GM21390 (cell line): Measurements from ENCODE around the gene C1orf105.
"Not testable (repeated sequence)": the region's sequence is repeated elsewhere in the genome, so short reads cannot be mapped to it uniquely, and the experiment has no call there.

Experiments used
- ATAC-seq: cut with Tn5 transposase; IDR thresholded peaks from one replicate; pipeline ENCODE4 v1.9.1; 2021; ENCODE audit not compliant: unreplicated experiment

Gene C1orf105, protein sequence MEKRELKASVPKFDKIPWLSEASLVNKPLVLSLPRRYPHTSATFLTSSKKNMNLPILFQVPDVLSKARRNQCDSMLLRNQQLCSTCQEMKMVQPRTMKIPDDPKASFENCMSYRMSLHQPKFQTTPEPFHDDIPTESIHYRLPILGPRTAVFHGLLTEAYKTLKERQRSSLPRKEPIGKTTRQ

DNA sequence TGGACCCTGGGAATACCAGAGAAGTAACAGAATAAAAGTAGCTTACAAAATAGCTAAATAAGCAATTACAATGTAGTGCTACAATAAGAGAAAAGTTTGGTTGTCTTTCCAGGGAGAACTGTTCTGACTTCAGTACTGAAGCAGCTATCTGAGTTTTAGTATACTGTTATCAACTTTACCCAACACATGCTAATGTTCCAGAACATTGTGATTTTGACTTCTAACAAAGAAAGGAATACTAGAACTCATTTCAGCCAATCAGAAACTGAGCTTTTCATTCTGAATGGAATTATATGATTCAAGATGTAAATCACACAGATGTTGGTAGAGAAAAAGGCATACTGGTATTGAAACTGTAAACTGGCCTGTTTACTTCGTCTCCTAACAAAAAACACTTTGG is at the start of gene C1orf105:
Gene C1orf105 (plus strand): TSS at position 301 of the 400 bp plus-strand sequence. CDS start 201 bp downstream, outside the sequence.
- ATAC-seq, result no peak

DNA sequence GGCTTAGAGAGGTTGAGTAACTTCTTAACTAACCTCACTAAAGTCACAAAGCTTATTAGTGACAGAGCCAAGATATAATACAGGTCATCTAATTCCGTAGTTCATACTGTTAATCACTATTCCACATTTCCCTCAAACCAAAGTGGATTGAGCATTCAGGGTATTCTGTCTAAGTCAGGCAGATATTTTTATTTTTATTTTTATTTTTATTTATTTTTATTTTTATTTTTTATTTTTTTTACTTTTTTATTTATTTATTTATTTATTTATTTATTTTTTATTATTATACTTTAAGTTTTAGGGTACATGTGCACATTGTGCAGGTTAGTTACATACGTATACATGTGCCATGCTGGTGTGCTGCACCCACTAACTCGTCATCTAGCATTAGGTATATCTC is 48.8 kb upstream of the C1orf105 start:
- not testable (repeated sequence) for ATAC-seq

DNA sequence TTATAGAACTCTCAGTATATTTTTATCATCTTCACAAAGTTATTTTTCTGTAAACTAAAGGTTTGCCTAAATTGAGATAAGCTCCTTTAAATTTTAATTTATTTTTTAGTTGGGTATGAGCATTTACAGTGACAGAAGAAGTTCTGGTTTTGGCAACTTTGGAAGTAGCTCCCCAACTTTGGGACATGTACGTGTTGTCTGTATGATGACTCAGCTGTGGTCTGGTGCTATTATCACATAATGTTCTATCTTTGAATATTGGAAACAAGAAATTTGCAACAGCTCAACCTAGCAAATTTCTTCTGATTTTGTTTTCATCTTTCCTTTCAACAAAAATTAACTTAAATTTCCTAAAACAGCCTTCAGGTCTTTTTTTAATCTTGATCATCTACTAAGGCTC is 46.6 kb upstream of the C1orf105 start:
- no peak for ATAC-seq

DNA sequence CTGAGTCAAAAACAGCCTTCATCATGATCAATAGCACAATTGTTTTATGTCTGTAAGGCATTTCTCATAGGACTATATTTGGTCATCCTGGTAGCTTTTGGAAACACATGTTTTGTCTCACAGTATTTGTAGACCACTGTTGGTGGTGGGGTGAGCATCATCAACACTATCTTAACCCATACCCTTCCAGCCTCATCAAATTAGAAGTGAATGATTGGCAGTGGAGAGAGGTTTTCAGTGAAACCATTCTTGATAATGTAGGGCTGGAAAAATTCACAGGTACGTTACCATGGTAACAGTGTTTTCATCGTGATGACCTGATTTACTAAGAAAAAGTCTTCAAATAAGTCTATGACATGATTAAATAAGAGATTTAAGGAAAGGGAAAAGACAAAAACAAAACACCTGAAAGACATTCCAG is 45.3 kb upstream of the C1orf105 start:
- ATAC-seq, result no peak

DNA sequence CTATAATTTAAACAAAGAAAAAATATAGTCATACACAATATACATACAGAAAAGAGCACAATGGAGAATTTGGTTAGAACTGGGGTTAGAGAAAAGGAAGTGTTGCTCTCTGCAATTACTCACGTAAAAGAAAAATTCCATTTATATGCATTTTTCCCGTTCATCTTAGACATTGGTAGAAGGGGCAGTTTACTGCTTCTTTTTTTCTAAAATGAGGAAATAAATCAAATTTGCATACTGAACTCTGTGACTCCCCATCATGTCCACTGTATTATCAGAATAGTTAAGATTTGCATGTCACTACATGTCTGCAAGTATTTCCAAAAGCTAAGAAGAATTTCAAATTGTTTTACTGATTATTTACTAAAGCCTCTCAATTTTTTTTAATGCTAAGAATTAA is 44.1 kb upstream of the C1orf105 start:
- ATAC-seq, result no peak

DNA sequence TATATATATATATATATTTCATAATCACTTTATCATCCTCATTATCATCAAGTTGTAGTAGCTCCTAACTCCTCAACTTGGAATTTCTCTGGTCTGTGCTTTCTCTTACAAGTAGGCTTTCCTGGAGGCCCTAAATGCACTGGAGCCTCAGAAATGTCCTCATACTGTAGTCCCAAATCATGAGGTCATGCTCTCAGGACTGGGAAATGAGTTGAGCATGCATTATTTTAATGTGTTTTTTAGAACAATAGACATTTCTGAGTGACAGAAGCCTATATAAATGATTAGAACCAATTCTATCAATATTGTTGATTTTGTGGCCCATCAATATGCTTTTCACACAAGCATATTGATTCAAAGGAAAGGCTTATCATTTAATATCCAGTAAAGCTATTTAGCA is 42.9 kb upstream of the C1orf105 start:
- ATAC-seq, result no peak

DNA sequence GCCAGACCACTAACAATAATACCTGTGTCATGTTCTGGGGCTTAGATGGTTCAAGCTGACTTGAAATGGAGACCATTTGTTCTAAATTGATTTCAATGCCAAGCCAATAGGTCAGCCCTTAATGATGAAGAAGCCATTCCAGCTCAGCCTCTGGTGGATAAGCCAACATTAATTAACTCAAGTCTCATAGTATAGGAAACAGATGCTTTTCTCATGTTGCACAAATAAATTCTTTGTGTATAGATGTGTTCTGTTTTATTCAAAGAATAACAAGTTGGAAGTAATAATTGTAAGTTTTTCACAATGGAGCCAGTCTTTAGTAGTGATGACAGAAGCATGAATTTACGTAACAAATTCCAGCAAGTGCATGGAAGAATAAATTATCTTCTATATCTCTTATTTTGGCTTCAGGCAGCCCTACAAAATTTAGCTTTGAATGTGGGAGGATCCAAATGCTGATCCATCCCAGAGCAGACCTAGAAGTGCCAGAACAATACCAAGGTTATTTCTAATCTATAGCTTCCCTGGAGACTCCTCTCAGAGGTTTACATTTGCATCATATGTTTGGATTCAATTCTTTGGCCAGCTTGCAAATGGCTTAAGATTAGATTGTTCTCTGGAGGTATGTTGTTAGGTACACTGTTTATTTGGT is 42.2 kb upstream of the C1orf105 start:
- no peak for ATAC-seq

DNA sequence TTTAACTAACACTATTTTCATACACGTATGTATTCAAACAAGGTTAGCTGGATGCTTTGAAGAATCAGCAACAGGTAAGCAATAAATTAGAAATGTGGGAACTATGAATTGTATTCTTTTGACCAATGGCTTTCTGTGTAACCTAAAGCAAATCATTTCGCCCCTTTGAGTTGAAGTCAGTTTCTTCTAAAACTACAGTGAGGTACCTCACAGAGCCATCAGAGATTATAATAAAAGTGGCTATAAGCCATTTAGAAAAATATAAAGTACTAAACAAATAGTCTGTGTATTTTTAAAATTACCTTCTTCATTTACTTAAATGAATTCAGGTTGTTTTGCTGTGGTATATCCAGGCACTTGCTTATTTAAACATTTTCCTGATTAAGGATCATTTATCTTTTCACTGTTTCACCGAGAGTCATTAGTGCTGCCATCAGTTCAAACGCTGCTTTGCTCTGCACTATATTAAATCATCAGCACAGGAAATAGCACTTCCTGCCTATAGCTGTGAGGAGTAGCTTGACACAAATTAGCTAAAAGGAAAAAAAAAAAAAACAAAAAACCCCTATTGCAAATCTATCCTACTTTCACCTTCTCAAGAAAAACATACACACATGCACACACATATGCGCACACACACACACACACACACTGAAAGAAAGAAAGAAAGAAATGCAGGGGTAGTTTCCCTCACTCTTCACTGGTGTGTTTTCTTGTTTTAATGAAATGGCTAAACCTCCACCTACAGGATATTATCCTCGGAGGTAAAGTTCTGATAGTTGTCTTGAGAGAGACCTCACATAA is 39.8 kb upstream of the C1orf105 start:
- ATAC-seq, result peak; percentile 92

DNA sequence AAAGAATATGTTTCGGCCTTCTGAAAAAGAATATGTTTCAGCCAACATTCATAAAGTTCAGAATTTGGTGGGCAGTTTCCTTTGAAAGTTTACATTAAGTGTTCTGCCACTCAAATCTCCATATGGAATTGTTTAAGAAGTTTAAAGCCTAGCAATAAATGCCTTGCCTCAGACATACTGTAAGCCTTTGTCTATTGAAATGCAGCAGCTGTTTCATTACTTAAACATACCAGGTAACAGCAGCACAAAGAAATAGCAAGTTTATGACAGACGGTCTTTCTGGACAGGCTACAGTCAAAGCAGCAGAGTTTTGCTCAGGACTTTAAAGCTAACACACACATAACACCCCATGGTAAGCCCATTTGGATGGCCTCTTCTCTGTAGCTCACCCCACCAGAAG is 38.5 kb upstream of the C1orf105 start:
- no peak for ATAC-seq

DNA sequence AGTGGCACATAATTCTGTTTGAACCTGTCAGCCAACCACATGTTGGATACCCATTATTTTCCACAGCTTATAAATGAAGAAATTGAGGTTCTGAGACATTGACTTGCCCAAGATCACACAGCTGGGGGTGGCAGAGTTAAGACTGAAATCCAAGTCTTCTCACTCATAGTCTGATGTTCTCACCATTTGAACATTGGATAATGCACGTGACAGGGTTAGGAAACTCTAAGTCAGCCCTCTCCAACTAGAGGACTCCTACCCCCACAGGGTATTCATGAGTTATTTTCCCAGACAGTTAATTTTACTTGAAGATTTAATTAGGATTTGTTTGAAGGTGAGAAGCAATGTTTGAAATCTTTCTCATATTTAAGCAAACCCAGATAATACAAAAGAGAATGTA is 38.1 kb upstream of the C1orf105 start:
- ATAC-seq, result no peak

DNA sequence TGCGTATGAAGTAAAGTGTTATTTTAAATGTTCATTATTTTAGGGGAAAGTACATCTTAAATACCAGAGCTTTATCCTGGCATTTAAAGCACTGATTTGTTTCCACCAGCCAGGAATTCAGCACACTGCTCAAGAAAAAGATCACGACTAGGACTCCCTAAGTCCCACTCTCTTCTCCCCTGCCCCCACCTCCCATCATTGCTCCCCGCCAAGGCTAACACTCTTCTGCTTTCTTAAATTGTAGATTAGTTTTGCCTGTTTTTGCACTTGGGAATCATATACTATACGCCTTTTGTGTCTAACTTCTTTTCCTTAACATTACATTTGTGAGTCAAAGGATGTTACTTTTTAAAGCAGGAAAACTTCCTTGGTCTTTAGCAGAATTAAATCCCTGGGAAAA is 37.5 kb upstream of the C1orf105 start:
- no peak for ATAC-seq

DNA sequence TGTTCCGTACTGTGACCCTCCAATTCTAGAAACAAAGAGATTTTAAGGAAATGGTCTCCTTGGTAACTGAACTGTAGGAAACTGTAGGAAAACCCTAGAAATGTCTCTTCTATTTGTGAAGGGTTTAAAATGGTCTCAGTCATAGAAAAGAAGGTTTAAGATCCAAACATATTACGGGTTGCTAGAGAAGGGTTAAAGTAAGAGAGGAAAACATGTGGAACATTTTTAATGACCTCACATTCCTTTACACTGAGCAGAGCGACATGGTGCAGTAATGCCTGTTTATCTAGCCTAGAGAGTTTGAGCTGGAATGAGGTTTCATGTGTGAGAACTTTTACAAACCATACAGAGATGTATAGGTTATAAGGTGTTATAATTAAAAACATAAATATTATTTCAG is 36.9 kb upstream of the C1orf105 start:
- ATAC-seq, result no peak

DNA sequence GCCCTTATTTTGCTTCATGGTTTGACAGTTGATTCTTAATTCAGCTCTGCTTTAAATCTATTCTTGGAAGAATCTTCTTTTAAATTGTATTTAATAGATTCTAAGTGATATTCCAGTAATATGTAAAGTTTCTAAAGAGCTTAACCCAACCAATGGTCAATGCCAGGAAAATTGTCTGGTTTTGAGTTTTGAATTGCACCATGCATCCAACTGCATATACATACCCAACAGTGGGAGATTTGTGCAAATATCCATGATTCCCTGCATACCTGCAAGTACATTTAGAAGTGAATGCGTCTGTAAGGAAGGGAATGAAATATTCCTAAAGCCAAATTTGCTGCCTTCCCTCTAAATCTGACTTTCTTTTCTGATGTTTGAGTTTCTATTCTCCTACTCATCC is 35.8 kb upstream of the C1orf105 start:
- ATAC-seq, result no peak

DNA sequence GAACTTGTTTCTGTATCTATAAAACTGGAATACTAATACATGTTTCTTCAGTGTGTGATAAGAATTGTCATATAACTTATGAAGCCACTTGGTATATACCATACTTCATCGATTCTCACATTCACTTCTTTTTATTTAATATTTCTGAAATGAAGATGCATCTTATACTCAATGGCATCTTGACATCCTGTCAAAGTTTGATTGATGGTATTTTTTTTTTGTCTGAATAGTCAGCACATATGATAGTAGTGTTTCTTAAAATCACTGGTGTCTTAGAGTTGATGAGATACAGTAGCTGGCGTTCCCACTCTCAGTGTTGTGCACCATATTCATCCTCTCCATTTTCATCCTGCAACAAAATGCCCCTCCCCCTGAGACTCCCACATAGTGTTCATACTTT is 34.4 kb upstream of the C1orf105 start:
- no peak for ATAC-seq

DNA sequence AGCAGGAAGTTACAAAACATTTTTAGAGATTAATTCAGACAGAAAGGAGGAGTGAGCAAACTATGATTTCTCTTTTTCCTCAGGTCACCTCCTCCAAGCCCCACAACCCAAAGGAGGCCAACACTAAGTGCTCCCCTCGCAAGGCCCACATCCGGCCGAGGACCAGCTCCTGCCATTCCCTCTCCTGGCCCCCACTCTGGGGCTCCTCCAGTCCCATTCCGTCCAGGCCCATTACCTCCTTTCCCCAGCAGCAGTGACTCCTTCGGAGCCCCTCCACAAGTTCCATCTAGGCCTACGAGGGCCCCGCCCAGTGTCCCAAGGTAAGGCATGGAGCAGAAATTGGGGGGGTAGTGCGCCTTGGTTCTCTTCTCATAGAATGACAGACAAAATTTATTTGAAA is 32.0 kb upstream of the C1orf105 start:
- ATAC-seq, result no peak

DNA sequence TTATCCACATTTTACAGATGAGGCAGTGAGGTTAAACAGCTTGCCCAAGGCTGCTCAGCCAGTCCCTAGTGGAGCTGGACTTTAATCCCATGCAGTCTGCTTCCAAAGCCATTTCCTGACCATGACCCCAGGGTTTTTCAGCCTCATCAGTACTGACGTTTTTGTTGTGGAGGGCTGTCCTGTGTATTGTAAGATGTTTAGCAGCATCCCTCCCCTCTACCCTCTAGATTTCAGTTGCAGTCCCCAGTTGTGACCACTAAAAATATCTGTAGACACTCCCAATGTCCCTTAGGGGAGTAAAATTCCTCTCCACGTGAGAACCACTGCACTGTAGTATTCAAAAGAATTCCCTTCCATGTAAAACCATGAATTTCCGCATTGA is 30.2 kb upstream of the C1orf105 start:
- no peak for ATAC-seq

DNA sequence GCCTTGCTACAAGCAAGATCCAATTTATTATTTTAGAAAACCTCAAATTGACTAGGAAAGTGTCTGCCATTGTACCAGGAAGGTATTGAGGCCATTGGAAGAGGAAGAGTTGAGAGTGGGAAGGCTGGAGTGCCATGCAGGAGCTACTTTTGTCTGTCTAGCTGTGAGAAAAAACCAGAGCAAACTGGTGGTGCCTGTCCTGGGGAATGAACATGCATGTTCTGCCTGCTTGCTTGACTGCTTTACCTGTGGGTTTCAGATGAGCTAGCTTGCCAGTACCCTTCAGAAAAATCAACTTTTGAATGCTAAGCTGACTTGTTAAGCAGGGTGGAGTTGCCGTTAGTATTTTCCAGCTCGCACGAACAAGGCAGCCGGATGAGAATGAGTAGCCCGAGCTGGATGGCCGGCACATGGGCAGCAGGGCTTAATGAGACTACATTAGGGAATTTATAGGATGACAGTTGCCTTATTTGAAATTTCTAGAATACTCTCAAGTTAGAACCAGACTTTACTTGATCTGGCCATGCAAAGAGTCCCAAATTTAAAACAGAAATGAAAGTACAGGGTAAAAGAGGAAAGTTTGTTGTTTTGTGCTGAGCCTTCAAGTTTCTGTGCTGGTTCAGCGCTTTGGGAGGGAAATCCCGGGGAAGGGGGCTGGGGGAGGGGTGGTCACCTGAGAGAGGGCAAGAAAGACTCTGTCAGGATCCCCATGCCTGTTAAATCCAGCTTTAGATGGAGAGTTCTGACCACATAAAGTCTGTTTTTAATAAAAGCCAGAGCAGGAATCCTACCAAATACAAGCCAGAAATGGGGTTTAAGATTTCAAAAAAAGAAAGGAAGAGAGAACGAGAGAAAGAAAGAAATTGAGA is 29.6 kb upstream of the C1orf105 start:
- peak; percentile 67 for ATAC-seq

DNA sequence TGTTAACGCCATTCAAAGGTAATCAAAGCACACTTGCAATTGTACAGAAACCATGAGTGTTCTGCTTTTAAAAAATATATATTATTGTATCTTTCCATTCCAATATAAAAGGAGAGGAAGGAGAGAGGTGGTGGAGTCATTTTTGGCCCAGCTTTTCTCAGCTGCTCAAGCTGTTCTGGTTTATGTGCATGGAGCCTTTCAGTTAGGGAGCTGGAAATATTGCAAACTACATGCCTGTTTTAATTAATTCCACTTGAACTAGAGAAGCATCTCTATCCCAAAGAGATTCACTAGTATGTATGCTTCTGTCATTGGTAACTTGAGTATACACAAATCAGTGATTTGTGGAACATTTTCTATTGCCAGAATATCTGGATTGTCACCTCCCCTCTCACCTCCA is 28.5 kb upstream of the C1orf105 start:
- ATAC-seq, result no peak

DNA sequence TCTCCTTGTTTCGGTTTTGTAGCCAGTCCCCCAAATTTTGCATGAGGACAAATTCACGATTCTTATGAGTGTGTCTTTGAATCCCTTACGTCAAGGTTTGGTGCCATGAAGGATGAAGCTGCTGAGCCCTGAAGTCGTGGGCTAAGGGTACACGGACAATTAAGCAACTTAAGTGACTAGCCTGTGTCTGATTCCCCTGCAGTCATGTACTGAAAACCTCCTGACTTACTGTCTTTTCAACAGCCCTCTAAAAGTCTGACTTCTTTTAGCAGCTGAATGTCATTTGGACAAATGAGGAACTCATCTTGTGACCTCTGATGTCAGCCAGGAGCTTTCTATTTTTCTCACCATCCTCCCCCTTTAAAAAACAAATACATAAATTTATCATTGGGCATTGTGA is 27.1 kb upstream of the C1orf105 start:
- no peak for ATAC-seq

DNA sequence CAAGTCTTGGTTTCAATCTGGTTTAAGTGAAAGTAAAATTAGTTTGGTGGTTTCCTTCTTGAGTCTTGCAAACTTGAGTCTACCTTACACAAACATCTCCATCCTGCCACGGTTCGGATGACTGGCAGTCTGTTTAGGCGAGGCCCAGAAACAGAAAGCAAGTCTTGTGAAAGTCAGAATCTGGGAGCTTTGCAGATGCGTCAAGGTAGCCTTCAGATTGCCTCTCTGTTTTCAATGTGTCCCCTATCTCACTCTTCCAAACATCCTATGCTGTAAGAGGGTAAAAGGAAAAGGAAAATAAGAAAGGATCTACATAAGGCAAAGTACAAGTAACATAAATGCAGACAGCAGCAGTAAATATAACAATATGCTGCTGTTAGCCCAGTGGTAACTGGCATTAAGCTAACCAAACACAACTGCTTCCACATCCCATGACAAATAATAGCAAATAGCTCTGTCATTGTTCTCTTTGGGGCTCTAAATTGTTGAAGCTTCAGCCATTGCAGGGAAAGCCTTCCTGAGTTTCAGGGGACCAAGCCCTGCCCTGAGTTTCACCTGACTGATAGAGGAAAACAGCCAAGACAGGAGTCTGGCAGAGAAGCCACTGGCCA is 26.2 kb upstream of the C1orf105 start:
- peak; percentile 73 for ATAC-seq

DNA sequence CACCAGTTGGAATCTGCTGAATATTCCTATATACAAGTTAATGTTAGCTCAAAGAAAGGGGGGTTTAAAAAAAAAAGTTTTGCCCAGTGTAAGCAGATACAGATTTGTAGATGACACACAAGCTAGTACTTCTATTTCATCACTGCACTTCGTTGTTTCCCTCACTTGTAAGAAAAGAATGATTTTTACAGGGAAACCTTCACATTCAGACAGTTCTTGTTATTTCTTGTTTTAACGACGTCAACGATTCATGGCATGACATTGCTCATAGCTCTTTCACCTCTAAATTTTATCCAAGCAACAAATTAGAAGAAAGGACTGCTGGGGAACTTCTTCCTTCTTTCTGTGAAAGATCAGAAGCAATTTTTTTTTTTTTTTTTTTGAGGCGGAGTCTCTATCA is 25.7 kb upstream of the C1orf105 start:
- ATAC-seq, result no peak
